Measurements from ENCODE around the gene ZNF497. TPM values are rescaled to one million over a fixed set of nuclear protein-coding genes. Genes with fewer than 3 reads are reported as not detected.
A peak's percentile ranks its signal among the peaks of the same experiment; 100 is the strongest.
"Not testable (repeated sequence)": the region's sequence is repeated elsewhere in the genome, so short reads cannot be mapped to it uniquely, and the experiment has no call there.

Gene ZNF497
- polyA plus RNA-seq, 1 of the 3 experiments (the other 2 are of a cell fraction), result 1.1 TPM

GRCh38 chr19:58311345-58311865, 51.1 kb downstream of the ZNF497 start:
- no peak overlapping the region for H3K4me3 ChIP-seq (ENCODE audit: low read depth in 2 of 2, low read length in 1 of 2)
- H3F3A ChIP-seq (replicated peaks; ENCODE audit: insufficient read depth), result peaks cover 3% of the 10 kb centered on the region
- peaks cover 0 to 9% of the 10 kb centered on the region in 2 experiments; a peak in 2 of 4 replicates for H3K4me1 ChIP-seq (ENCODE audit: control insufficient read depth in 1 of 2, insufficient read depth in 2 of 2, low read depth in 1 of 2, low read length in 1 of 2)
- no peaks in the 10 kb centered on the region for H4K20me1 ChIP-seq (ENCODE audit: insufficient read depth)
- no peaks in the 10 kb centered on the region for H3K27me3 ChIP-seq (ENCODE audit: insufficient read depth)
- 94% methylated on average over 7 of the region's 7 CpGs for WGBS (ENCODE audit: low lambda C conversion rate)
- H3K9ac ChIP-seq, result no peak overlapping the region
- H3K79me2 ChIP-seq (ENCODE audit: insufficient read depth), result peaks cover 17% of the 10 kb centered on the region
- H3K27ac ChIP-seq (ENCODE audit: low read depth in 2 of 2, low read length in 1 of 2), result no peak overlapping the region
- H2AFZ ChIP-seq (ENCODE audit: low read depth), result no peak overlapping the region
- H3K36me3 ChIP-seq (replicated peaks in 1 of 2; ENCODE audit: control insufficient read depth in 1 of 2, insufficient read depth in 2 of 2, low read length in 1 of 2), result peaks cover 72 to 78% of the 10 kb centered on the region in 2 experiments
- ChIA-PET CTCF (interaction anchor here (0.9 to 1.2 kb wide), 2 partner anchors 9 to 11 kb away, joined by 3 read pairs; no protein-coding TSS in a partner anchor), POLR2A (no interaction called here)
- TF ChIP-seq ZBTB33 (IDR thresholded peaks at IDR 0.05; ENCODE audit: borderline replicate concordance, low read depth) (no peak), FOXM1 (IDR thresholded peaks at IDR 0.05; ENCODE audit: low read depth) (no peak), FOSL2 (IDR thresholded peaks at IDR 0.05; ENCODE audit: borderline replicate concordance, low read depth) (no peak), USF2 (IDR thresholded peaks at IDR 0.05; ENCODE audit: borderline replicate concordance, low read depth, low read length) (no peak), MAX (IDR thresholded peaks at IDR 0.05; ENCODE audit: low read depth) (no peak), POLR2AphosphoS5 (IDR thresholded peaks at IDR 0.05; ENCODE audit: low read depth, low read length) (no peak), GABPA (IDR thresholded peaks at IDR 0.05; ENCODE audit: low read depth) (no peak), MEF2A (IDR thresholded peaks at IDR 0.05; ENCODE audit: borderline replicate concordance, low read depth) (no peak)
- H3K9me3 ChIP-seq, result no peaks in the 10 kb centered on the region
- H3K4me2 ChIP-seq, result no peak overlapping the region
- no peaks in the 10 kb centered on the region for H3K9me2 ChIP-seq
- DNase-seq, result no peak

GRCh38 chr19:58310685-58311084, 51.9 kb downstream of the ZNF497 start:
- 90% methylated on average over 13 of the region's 13 CpGs for WGBS (ENCODE audit: low lambda C conversion rate)
- H3K9me2 ChIP-seq; POLR2A ChIA-PET; H4K20me1 ChIP-seq (ENCODE audit: insufficient read depth); H3K27me3 ChIP-seq (ENCODE audit: insufficient read depth); H3K4me3 ChIP-seq (ENCODE audit: low read depth in 2 of 2, low read length in 1 of 2); H2AFZ ChIP-seq (ENCODE audit: low read depth); H3K9ac ChIP-seq; DNase-seq; H3F3A ChIP-seq (replicated peaks; ENCODE audit: insufficient read depth); H3K4me2 ChIP-seq; H3K27ac ChIP-seq (ENCODE audit: low read depth in 2 of 2, low read length in 1 of 2); H3K9me3 ChIP-seq: not testable (repeated sequence)
- Histone ChIP-seq H3K4me1 (ENCODE audit: control insufficient read depth in 1 of 2, insufficient read depth in 2 of 2, low read depth in 1 of 2, low read length in 1 of 2) (peaks cover 0 to 14% of the 10 kb centered on the region in 2 experiments; a peak in 2 of 4 replicates), H3K79me2 (ENCODE audit: insufficient read depth) (peaks cover 24% of the 10 kb centered on the region), H3K36me3 (replicated peaks in 1 of 2; ENCODE audit: control insufficient read depth in 1 of 2, insufficient read depth in 2 of 2, low read length in 1 of 2) (peaks cover 77 to 80% of the 10 kb centered on the region in 2 experiments)
- TF ChIP-seq CTCF (IDR thresholded peaks at IDR 0.05), result peak; percentile 41
- CTCF ChIA-PET, result interaction anchor here (0.9 kb wide), 1 partner anchor 9 kb away, joined by 3 read pairs; no protein-coding TSS in a partner anchor

All from SK-N-SH (cell line).